ENCODE data around the gene DCLRE1A. TPM values are rescaled to one million over a fixed set of nuclear protein-coding genes. Genes with fewer than 3 reads are reported as not detected.

The DCLRE1A gene
- total and polyA plus RNA-seq, 2 experiments from 2014 or later, result 6.1 to 13.8 TPM

GRCh38 chr10:113882240-113882639, 28.4 kb upstream of the DCLRE1A start (continued):
- no peak for TF ChIP-seq ZNF462 (CRISPR knock-in tag; IDR thresholded peaks at IDR 0.05)
- no peak for TF ChIP-seq NANOG (IDR thresholded peaks at IDR 0.05; ENCODE audit: borderline replicate concordance)

GRCh38 chr10:113880236-113880635, 26.4 kb upstream of the DCLRE1A start:
- Histone ChIP-seq H2AFZ (no peak overlapping the region), H3K4me3 (no peak overlapping the region), H3K9me2 (ENCODE audit: insufficient read depth) (no peaks in the 10 kb centered on the region), H3K4me1 (ENCODE audit: insufficient read depth) (no peaks in the 10 kb centered on the region), H3K27ac (ENCODE audit: low read depth) (no peak overlapping the region), H3K79me2 (replicated peaks; ENCODE audit: insufficient read depth) (peaks cover 16% of the 10 kb centered on the region), H3K27me3 (ENCODE audit: insufficient read depth) (no peaks in the 10 kb centered on the region), H3F3A (replicated peaks; ENCODE audit: low read depth) (no peaks in the 10 kb centered on the region), H4K20me1 (replicated peaks; ENCODE audit: insufficient read depth) (no peaks in the 10 kb centered on the region), H3K36me3 (ENCODE audit: insufficient read depth) (peaks cover 12% of the 10 kb centered on the region), H3K4me2 (no peak overlapping the region)
- H3K27ac Mint-ChIP-seq, result no peak overlapping the region
- H3K4me3 Mint-ChIP-seq, result no peak overlapping the region
- H3K36me3 Mint-ChIP-seq (ENCODE audit: low read depth), result peaks cover 10% of the 10 kb centered on the region; the same call in 2 of the 3 replicates
- H3K4me1 Mint-ChIP-seq, result peaks cover 3% of the 10 kb centered on the region; the same call in 2 of the 3 replicates
- H3K9me3 Mint-ChIP-seq, result no peaks in the 10 kb centered on the region
- no peaks in the 10 kb centered on the region for H3K27me3 Mint-ChIP-seq (ENCODE audit: insufficient read depth, low read depth, poor library complexity)
- TF ChIP-seq POLR2AphosphoS5 (IDR thresholded peaks at IDR 0.05; ENCODE audit: low read depth) (no peak), STAT1 (IDR thresholded peaks at IDR 0.05; ENCODE audit: unreplicated experiment) (no peak)
- no peak for ATAC-seq
- no peak for DNase-seq (ENCODE audit: low spot score)

GRCh38 chr10:113879691-113880090, 25.8 kb upstream of the DCLRE1A start:
- no peaks in the 10 kb centered on the region for H3K4me1 ChIP-seq (ENCODE audit: insufficient read depth)
- no peak for ATAC-seq
- no peak overlapping the region for H3K4me3 ChIP-seq
- DNase-seq (ENCODE audit: low spot score), result no peak
- H3K27me3 ChIP-seq (ENCODE audit: insufficient read depth), result no peaks in the 10 kb centered on the region
- no peak overlapping the region for H2AFZ ChIP-seq
- H3K9me2 ChIP-seq (ENCODE audit: insufficient read depth), result no peaks in the 10 kb centered on the region
- no peaks in the 10 kb centered on the region for H3K27me3 Mint-ChIP-seq (ENCODE audit: insufficient read depth, low read depth, poor library complexity)
- H3F3A ChIP-seq (replicated peaks; ENCODE audit: low read depth), result no peaks in the 10 kb centered on the region
- H4K20me1 ChIP-seq (replicated peaks; ENCODE audit: insufficient read depth), result no peaks in the 10 kb centered on the region
- no peak overlapping the region for H3K4me3 Mint-ChIP-seq
- no peak overlapping the region for H3K4me2 ChIP-seq
- peaks cover 3% of the 10 kb centered on the region; the same call in 2 of the 3 replicates for H3K4me1 Mint-ChIP-seq
- H3K27ac Mint-ChIP-seq, result no peak overlapping the region
- H3K27ac ChIP-seq (ENCODE audit: low read depth), result no peak overlapping the region
- peaks cover 12% of the 10 kb centered on the region for H3K36me3 ChIP-seq (ENCODE audit: insufficient read depth)
- H3K79me2 ChIP-seq (replicated peaks; ENCODE audit: insufficient read depth), result peaks cover 21% of the 10 kb centered on the region
- peaks cover 7% of the 10 kb centered on the region; the same call in 2 of the 3 replicates for H3K36me3 Mint-ChIP-seq (ENCODE audit: low read depth)
- H3K9me3 Mint-ChIP-seq, result no peaks in the 10 kb centered on the region
- TF ChIP-seq ZNF331 (CRISPR knock-in tag; IDR thresholded peaks at IDR 0.05; ENCODE audit: low read depth), result no peak
- no peak for TF ChIP-seq POLR2AphosphoS5 (IDR thresholded peaks at IDR 0.05; ENCODE audit: low read depth)
- TF ChIP-seq JUNB (IDR thresholded peaks at IDR 0.05; ENCODE audit: unreplicated experiment), result no peak
- TF ChIP-seq ZNF114 (CRISPR knock-in tag; IDR thresholded peaks at IDR 0.05), result no peak
- TF ChIP-seq ETS1 (IDR thresholded peaks at IDR 0.05), result no peak
- no peak for TF ChIP-seq CREB1 (CRISPR knock-in tag; IDR thresholded peaks at IDR 0.05; ENCODE audit: low read depth)
- no peak for TF ChIP-seq CTCF (conservative IDR thresholded peaks at IDR 0.05; ENCODE audit: low read depth in 2 of 2)

All from GM23338 (cell line).